Limb (tissue), 2 donors: ENCODE data around the gene COMMD2.

Source experiments
- DNase-seq, 2 donors: peaks; one replicate each; pipeline ENCODE4 v3.0.0-alpha.2; 2016; ENCODE audit errors: extremely low spot score in 2 of 2

Gene COMMD2

GRCh38 chr3:149764302-149764701 lies 12.0 kb upstream of the COMMD2 start:
- DNase-seq = no peak

- DNase-seq = no peak
These were observed 11.4 kb upstream of the COMMD2 start for GRCh38 chr3:149763565-149764195.

DNA sequence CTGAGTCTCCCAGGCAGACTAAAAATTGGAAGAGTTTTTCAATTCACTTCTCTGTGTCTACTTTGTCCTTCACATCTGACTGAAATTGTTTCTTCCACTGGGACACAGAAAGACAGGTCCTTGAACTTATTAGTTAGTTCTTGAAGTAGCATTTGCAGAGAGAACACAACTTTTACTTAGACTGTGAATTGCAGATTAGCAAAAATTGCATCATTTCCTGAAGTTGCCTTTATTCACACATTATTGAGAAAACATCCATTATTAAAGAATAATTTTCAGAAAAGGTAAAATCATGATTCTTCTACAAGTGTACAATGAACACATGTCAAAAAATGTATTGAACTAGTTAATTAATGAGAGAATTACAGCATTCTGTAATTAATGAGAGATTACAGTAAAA lies 1.4 kb upstream of the COMMD2 start:
- DNase-seq = no peak

DNA sequence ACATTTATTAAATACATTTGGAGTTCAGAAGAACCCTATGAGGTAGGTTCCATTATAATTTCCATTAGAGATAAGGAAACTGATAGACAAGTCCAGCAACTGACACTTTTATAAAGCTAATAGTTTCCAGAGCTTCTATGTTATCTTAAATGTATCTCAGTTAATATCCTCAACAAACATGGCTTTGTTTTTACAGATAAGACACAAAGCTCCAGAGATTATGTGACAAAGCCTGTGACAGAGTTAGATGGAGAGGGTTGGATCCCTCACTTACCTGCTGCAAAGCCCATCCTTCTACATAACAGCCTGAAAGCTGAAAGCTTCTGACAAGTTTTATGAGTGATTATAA lies 473 bp upstream of the COMMD2 start:
- no peak for DNase-seq

DNA sequence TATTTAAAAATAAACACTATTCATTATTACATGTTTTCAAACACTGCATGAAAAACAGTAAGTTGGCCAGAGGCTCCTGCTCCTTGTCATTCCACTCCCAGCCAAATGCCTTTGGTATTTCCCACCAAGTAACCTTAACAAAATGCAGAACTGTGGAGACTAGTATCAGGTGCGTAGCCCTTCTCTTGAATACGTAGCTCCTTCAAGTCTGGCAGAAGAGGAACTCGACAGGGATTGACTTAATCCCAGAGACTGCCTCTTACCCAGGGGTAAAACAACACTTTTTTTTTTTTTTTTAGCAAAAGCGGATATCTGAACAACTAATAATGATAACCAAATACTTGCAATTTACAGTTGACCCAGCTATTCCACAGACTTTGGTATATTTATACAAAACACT lies 738 bp downstream of the COMMD2 start:
- no peak for DNase-seq

DNA sequence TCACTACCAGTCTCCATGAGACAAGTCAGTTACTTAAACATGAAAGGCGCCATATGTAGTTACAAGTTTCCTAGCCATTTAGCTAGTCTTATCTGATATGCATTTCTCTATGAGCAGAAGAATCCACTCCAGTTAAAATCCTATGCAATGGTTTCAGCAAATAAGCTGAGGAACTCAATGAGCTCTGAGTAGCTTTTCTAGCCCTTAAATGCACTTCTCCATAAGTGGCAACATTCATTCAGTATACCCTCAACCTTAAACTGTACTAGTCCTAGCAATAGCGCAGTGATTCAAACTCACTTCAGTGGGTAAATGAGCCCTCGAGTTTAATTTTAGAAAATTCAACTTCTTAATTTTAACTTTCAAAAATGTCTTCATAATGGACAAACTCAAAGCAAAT lies 7.7 kb downstream of the COMMD2 start:
- DNase-seq = no peak

- no peak for DNase-seq
These were observed 8.1 kb downstream of the COMMD2 start for GRCh38 chr3:149744151-149744550.

- no peak for DNase-seq
These were observed 12.9 kb downstream of the COMMD2 start for GRCh38 chr3:149739396-149739795.

DNA sequence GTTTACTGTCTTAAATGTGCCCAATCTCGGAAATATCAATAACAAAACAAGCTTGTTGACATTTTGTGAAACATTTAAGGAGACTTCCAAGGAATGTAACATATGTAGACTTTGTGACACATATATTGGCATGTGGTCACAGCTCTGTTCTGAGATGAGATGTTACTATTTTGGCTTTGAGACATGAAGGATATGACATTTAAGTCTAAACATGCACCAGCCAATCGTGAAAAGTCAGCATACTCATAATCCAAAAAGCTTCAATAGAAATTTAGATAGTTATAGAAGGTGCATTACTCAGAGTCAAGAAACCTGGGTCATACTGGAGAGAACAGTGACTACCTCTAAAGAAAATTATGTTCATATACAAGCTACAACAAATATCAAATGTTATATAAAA lies 13.4 kb downstream of the COMMD2 start:
- DNase-seq = no peak

GRCh38 chr3:149736953-149737205 lies 15.4 kb downstream of the COMMD2 start:
- DNase-seq = no peak

GRCh38 chr3:149736175-149736952 lies 15.9 kb downstream of the COMMD2 start:
- peak; percentile 21 to 29 for DNase-seq

GRCh38 chr3:149732234-149732633 lies 20.1 kb downstream of the COMMD2 start:
- DNase-seq = no peak

GRCh38 chr3:149727656-149728055 lies 24.6 kb downstream of the COMMD2 start:
- no peak for DNase-seq

DNA sequence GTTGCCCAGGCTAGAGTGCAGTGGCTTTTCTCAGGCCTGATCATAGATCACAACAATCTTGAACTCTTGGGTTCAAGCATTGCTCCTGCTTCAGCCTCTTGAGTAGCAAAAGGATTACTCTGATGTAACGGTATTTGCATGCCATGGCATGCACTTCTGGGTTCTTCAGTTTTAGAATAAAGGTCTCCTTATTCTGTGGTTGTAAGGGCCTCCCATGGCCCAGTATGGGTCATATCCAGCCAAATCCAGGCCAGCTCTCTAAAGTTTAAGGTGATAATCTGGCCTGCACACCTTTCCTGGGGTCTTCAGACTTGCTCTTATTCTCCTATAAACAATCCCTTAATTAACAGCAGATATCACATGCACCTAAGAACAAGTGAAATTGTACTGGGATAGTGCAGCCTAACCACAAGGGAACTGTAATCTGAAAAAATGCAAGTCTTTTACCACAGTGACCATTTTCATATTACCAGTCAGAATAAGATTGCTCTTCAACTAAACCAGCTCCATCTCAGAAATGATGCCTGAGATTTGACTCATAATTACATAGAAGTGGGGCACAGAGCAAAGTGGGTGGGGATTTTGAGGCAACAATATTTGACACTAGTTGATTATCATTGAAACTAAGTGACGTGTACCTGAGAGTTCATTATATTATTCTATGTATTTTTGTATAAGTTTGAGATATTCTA lies 25.4 kb downstream of the COMMD2 start:
- DNase-seq = no peak

GRCh38 chr3:149723781-149724180 lies 28.5 kb downstream of the COMMD2 start:
- no peak for DNase-seq

DNA sequence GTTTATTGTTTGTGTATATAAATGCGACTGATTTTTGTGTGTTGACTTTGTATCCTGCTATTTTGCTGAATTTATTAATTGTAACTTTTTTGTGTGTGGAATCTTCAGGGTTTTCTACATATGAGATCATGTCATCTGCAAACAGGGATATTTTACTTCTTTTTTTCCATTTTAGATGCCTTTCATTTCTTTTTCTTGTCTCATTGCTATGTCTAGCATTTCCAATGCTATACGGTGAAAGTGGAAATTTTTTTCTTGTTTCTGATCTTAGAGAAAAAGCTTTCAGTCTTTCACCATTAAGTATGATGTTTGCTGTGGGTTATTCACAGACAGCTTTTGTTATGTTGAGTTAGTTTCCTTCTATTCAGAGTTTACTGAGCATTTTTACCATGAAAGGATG lies 31.4 kb downstream of the COMMD2 start:
- no peak for DNase-seq

DNA sequence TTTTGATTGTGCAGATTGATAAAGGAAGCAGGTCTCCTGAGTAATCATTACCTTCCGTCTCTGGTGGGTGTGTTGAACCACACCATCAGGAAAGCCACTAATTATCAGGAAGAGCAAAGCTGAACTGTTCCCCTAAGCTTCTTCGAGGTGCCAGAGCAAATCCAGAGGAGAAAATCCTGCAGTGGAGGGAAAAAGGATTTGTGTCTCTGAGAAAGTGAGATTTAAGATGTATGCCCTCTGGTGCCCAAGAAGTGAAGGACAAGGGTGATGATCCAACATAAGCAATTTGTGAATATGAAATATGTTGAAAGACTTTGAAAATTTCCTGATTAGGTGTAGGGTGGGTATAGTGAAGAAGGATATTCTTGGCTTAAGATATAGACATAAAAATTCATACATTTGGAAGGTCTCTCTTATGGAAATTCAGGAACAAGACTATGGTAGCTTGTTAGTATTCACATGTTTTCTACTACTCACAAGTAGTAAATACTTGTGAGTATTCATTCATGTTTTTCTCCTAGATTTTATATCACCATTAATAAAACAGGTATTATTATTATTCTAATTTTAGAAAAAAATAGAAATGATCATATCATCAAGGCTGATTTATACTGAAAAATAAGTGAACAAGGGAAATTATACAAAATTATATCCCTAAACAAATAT lies 34.8 kb downstream of the COMMD2 start:
- peak; percentile 64 to 74 for DNase-seq

GRCh38 chr3:149716984-149717383 lies 35.3 kb downstream of the COMMD2 start:
- no peak for DNase-seq

DNA sequence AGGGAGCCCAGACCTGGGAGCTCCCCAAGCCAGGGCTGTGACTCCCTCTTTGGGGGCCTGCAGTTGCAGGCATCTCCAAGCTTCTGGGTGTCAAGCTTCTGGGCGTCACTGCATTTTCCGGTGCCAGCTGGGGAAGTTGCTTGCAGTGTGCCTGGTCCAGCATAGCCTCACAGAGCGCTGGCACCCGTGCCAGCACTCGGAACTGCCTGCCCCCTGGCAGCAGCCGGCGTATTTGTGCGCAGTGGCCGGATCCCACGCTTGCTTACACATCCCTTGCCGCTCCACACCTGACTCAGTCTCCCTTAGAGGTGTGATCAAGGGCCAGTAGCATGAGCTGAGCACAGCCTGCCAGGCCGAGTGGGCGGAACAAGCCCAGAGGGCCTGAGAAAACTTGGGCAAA lies 37.0 kb downstream of the COMMD2 start:
- DNase-seq = no peak

GRCh38 chr3:149713730-149714654 lies 38.3 kb downstream of the COMMD2 start:
- no peak for DNase-seq

GRCh38 chr3:149706905-149707304 lies 45.4 kb downstream of the COMMD2 start:
- peak; percentile 51 to 93 for DNase-seq
